ENCODE data around the gene CBLC.

DNA sequence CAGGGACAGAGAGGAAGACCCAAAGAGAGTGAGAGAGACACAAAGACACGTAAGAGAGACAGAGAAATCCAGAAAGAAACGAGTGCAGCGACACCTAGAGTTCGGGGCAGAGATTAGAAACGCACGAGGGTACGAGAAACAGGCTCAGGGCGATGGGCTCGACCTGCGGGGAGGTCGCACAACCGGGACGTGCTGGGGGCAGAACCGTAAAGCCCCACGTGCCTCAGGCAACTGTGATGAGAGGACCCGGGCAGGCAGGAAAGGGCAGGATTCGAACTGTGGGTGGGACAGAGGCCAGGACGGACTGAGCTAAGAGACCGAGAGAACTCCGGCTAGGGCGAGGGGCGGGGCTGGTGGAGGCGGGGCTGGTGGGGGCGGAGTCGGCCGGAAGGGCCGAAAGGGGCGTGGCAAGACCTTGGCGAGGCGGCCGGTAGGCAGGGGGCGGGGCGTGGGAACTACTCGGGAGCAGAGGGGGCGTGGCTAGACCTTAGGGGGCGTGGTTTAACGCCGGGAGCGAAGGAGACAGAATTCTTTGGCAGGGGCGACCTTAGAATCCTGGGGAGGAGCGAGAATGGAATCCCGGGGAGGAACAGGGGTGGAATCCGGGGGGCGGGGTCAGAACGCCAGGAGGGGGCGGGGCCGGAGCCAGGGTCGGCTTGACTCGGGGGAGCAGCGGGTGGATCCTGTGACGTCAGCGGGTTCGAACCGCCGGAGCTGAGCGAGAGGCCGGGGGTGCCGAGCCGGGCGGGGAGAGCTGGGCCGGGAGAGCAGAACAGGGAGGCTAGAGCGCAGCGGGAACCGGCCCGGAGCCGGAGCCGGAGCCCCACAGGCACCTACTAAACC is 68.1 kb downstream of the CBLC start, which contains the start of gene NECTIN2:
- TF ChIP-seq POLR2A (IDR thresholded peaks at IDR 0.05), result peak in 3 of 4 donors; percentile 88 to 96 (median 89)
- TF ChIP-seq, protein P1, sequence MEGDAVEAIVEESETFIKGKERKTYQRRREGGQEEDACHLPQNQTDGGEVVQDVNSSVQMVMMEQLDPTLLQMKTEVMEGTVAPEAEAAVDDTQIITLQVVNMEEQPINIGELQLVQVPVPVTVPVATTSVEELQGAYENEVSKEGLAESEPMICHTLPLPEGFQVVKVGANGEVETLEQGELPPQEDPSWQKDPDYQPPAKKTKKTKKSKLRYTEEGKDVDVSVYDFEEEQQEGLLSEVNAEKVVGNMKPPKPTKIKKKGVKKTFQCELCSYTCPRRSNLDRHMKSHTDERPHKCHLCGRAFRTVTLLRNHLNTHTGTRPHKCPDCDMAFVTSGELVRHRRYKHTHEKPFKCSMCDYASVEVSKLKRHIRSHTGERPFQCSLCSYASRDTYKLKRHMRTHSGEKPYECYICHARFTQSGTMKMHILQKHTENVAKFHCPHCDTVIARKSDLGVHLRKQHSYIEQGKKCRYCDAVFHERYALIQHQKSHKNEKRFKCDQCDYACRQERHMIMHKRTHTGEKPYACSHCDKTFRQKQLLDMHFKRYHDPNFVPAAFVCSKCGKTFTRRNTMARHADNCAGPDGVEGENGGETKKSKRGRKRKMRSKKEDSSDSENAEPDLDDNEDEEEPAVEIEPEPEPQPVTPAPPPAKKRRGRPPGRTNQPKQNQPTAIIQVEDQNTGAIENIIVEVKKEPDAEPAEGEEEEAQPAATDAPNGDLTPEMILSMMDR (IDR thresholded peaks at IDR 0.05), result peak; percentile 64 to 87 (median 74)
